Panc1 (cell line): ENCODE results near the gene TMCO4. TPM values are rescaled to one million over a fixed set of nuclear protein-coding genes. Genes with fewer than 3 reads are reported as not detected.

Experiments
- ATAC-seq: fragments of 200-7000 bp; cut with Tn5 transposase; 2 replicates; pipeline ENCODE4 v1.9.1; 2020; ENCODE audit warnings: mild to moderate bottlenecking, moderate library complexity
- BruUV-seq: library from RNA; stranded (reverse); fragments of 400-500 nt; replicated peaks from 2 replicates; lab custom pipeline; 2021; lab: Mats Ljungman, UMichigan
- CTCF ChIA-PET: fragments of 300-600 bp; sonication (Branson Sonifier 250); formaldehyde crosslinking; loops from one replicate; lab custom pipeline; 2022; ENCODE audit warnings: antibody characterized with exemption; lab: Charles Lee
- POLR2A ChIA-PET: fragments of 300-600 bp; sonication (Branson Sonifier 250); formaldehyde crosslinking; loops from one replicate; lab custom pipeline; 2022; ENCODE audit warnings: antibody characterized with exemption; lab: Charles Lee
- DNase-seq: peaks from one replicate; pipeline ENCODE4 v3.0.0-alpha.2; 2010; ENCODE audit warnings: low read depth, low spot score
- H3K27ac ChIP-seq: 2 replicates; pipeline ENCODE4 v1.5.1; 2011; ENCODE audit warnings: mild to moderate bottlenecking, low read length, inconsistent platforms
- H3K27me3 ChIP-seq: fragments of 200-500 bp; sonication (Bioruptor generic); 2 replicates; pipeline ENCODE4 v1.6.0; 2014; ENCODE audit warnings: low read length, inconsistent platforms; ENCODE audit not compliant: control insufficient read depth, insufficient read depth
- H3K36me3 ChIP-seq: fragments of 200-500 bp; sonication (Bioruptor generic); 2 replicates; pipeline ENCODE4 v1.5.1; 2014; ENCODE audit warnings: inconsistent platforms, mild to moderate bottlenecking, low read length, moderate library complexity; ENCODE audit not compliant: control insufficient read depth, insufficient read depth
- H3K4me1 ChIP-seq: 2 replicates; pipeline ENCODE4 v1.5.1; 2011; ENCODE audit warnings: inconsistent platforms, mild to moderate bottlenecking, low read length, moderate library complexity; ENCODE audit not compliant: control insufficient read depth, insufficient read depth
- H3K4me3 ChIP-seq, 2 experiments: 2 replicates each; pipeline ENCODE4 v1.5.1; 2011 to 2012; ENCODE audit warnings: low read depth in 2 of 2, low read length in 2 of 2, mild to moderate bottlenecking in 2 of 2, inconsistent platforms in 1 of 2, moderate library complexity in 1 of 2
- H3K9me3 ChIP-seq: fragments of 200-500 bp; sonication (Bioruptor generic); 2 replicates; pipeline ENCODE4 v1.5.1; 2014; ENCODE audit warnings: low read depth, mild to moderate bottlenecking, inconsistent platforms, low read length, moderate library complexity; ENCODE audit not compliant: control insufficient read depth, insufficient read depth
- CTCF ChIP-seq: fragments of 450-650 bp; IDR thresholded peaks from 2 replicates; pipeline ENCODE4 v1.5.1; 2017; ENCODE audit warnings: mild to moderate bottlenecking
- POLR2AphosphoS5 ChIP-seq: IDR thresholded peaks from 2 replicates; pipeline ENCODE4 v1.6.1; 2012; ENCODE audit warnings: mild to moderate bottlenecking, low read depth, low read length, moderate library complexity
- REST ChIP-seq, 2 experiments: IDR thresholded peaks; 2 replicates each; pipeline ENCODE4 v1.6.1; 2011 to 2012; ENCODE audit warnings: low read depth in 2 of 2, control low read depth in 1 of 2, low read length in 1 of 2, mild to moderate bottlenecking in 1 of 2, moderate library complexity in 1 of 2; ENCODE audit not compliant: insufficient read depth in 1 of 2
- SIN3A ChIP-seq: IDR thresholded peaks from 2 replicates; pipeline ENCODE4 v1.6.1; 2012; ENCODE audit warnings: low read depth, mild to moderate bottlenecking, low read length, moderate library complexity, borderline replicate concordance; ENCODE audit not compliant: insufficient read depth
- TCF7L2 ChIP-seq: IDR thresholded peaks from 2 replicates; pipeline ENCODE4 v1.6.1; 2011; ENCODE audit warnings: mild to moderate bottlenecking, low read depth, low read length, inconsistent platforms
- in situ Hi-C: cut with HindIII; loops from 2 replicates; pipeline ENCODE4 v1.10.0; 2016; ENCODE audit warnings: low sequenced_read_pairs, low pct_unique_long_range_greater_than_20kb
- intact Hi-C: fragments of 100-400 bp; cut with micrococcal nuclease; formaldehyde crosslinking; loops from one replicate; pipeline ENCODE4 v1.10.0; 2022; ENCODE audit not compliant: unreplicated experiment
- total RNA-seq: library from RNA; stranded (reverse); gene quantifications from one replicate; pipeline ENCODE4 v1.2.1, GENCODE V29; 2021; ENCODE audit not compliant: unreplicated experiment

The TMCO4 gene
- total RNA-seq, 1 experiment from 2014 or later, result 13.2 TPM

DNA sequence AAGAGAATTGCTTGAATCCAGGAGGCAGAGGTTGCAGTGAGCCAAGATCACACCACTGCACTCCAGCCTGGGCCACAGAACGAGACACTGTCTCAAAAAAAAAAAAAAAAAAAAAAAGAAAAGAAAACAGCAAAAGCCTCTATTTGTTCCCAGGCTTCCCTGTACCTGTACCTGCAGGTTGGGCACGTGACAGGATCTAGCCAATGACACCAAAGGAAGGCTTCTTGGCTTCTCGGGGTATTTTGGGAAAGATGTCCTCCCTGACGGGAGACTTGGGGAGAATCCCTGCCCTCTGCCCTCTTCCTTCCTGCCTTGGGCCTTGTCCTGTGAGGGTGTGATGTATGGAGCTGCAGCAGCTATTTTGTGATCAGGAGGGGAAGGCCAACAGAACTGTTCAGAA, 22.8 kb downstream of the TMCO4 start:
- H3K27ac ChIP-seq, result no peak overlapping the region
- ATAC-seq (no peak), DNase-seq (no peak)
- H3K4me1 ChIP-seq, result no peaks in the 10 kb centered on the region
- TF ChIP-seq TCF7L2 (no peak), CTCF (no peak), REST (IDR thresholded peaks at IDR 0.05; ENCODE audit: insufficient read depth in 1 of 2, low read depth in 2 of 2, low read length in 1 of 2) (no peak), POLR2AphosphoS5 (no peak), SIN3A (no peak)
- POLR2A ChIA-PET, result interaction anchor here (0.7 kb wide), 1 partner anchor 42 kb away, joined by 16 read pairs; no protein-coding TSS in a partner anchor
- BruUV-seq, result no TSS peak
- H3K4me3 ChIP-seq, result no peak overlapping the region
- in situ Hi-C loops (no loop called here), intact Hi-C loops (no loop called here)
- no peaks in the 10 kb centered on the region for H3K9me3 ChIP-seq
- H3K36me3 ChIP-seq, result no peaks in the 10 kb centered on the region
- CTCF ChIA-PET, result no interaction called here
- H3K27me3 ChIP-seq, result no peaks in the 10 kb centered on the region

DNA sequence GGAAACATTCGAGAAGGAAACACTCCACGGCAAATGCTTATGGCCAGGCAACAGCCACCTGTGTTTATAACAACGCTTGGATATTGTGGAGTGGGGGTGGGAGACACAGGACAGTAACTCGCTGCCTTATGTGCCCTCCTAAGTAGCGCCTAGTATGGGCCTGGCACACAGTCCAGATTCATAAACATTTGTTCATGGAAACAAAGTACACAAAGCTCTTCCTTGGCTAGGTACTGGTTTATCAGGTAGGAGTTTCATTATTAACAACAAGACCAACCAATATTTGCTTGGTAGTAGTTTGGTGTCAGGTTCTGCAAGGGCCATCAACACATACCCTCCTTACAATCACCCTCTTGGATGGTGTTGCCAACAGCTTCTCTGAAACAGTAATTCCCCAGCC, 23.4 kb downstream of the TMCO4 start:
- ATAC-seq (no peak), DNase-seq (no peak)
- Histone ChIP-seq H3K9me3 (no peaks in the 10 kb centered on the region), H3K4me3 (no peak overlapping the region), H3K27ac (no peak overlapping the region), H3K36me3 (no peaks in the 10 kb centered on the region), H3K4me1 (no peaks in the 10 kb centered on the region), H3K27me3 (no peaks in the 10 kb centered on the region)
- ChIA-PET POLR2A (no interaction called here), CTCF (no interaction called here)
- in situ Hi-C loops (no loop called here), intact Hi-C loops (no loop called here)
- no peak for TF ChIP-seq REST (IDR thresholded peaks at IDR 0.05; ENCODE audit: insufficient read depth in 1 of 2, low read depth in 2 of 2, low read length in 1 of 2)
- TF ChIP-seq SIN3A, result no peak
- TF ChIP-seq POLR2AphosphoS5, result no peak
- TF ChIP-seq TCF7L2, result no peak
- TF ChIP-seq CTCF, result no peak
- BruUV-seq, result no TSS peak
